MM.1S (cell line): ENCODE results near the gene BAAT.
"Not testable (repeated sequence)": the region's sequence is repeated elsewhere in the genome, so short reads cannot be mapped to it uniquely, and the experiment has no call there.

ENCODE experiments used
- DNase-seq: peaks from one replicate; pipeline ENCODE4 v3.0.0-alpha.2; 2015
- H2AFZ ChIP-seq: fragments of 300-600 bp; sonication (generic); 2 replicates; pipeline ENCODE4 v1.6.0; 2016; ENCODE audit warnings: antibody characterized with exemption, low read length
- H3F3A ChIP-seq: fragments of 300-600 bp; sonication (generic); 2 replicates; pipeline ENCODE4 v1.6.1; 2016; ENCODE audit warnings: mild to moderate bottlenecking, antibody characterized with exemption, low read length, moderate library complexity, mixed read lengths; ENCODE audit not compliant: insufficient read depth
- H3K27ac ChIP-seq: fragments of 300-600 bp; sonication (generic); 2 replicates; pipeline ENCODE4 v1.5.1; 2016; ENCODE audit warnings: mild to moderate bottlenecking, low read length
- H3K27me3 ChIP-seq: fragments of 300-600 bp; sonication (generic); replicated peaks from 2 replicates; pipeline ENCODE4 v1.6.0; 2016; ENCODE audit warnings: low read length; ENCODE audit not compliant: insufficient read depth
- H3K36me3 ChIP-seq: fragments of 300-600 bp; sonication (generic); replicated peaks from 2 replicates; pipeline ENCODE4 v1.6.1; 2016; ENCODE audit warnings: mild to moderate bottlenecking, low read length, mixed read lengths; ENCODE audit not compliant: insufficient read depth
- H3K4me1 ChIP-seq: fragments of 300-600 bp; sonication (generic); 2 replicates; pipeline ENCODE4 v1.6.1; 2016; ENCODE audit warnings: low read length, mixed read lengths
- H3K4me2 ChIP-seq: fragments of 300-600 bp; sonication (generic); 2 replicates; pipeline ENCODE4 v1.6.0; 2016; ENCODE audit warnings: low read depth, low read length
- H3K4me3 ChIP-seq: fragments of 300-600 bp; sonication (generic); 2 replicates; pipeline ENCODE4 v1.5.1; 2016; ENCODE audit warnings: low read length, mixed read lengths
- H3K79me2 ChIP-seq: fragments of 300-600 bp; sonication (generic); 2 replicates; pipeline ENCODE4 v1.6.1; 2016; ENCODE audit warnings: mixed run types, low read length, mixed read lengths
- H3K9ac ChIP-seq: fragments of 300-600 bp; sonication (generic); 2 replicates; pipeline ENCODE4 v1.6.1; 2016; ENCODE audit warnings: low read length, mixed read lengths
- H3K9me2 ChIP-seq: fragments of 300-600 bp; sonication (generic); replicated peaks from 2 replicates; pipeline ENCODE4 v1.6.1; 2016; ENCODE audit warnings: mild to moderate bottlenecking, low read length, mixed read lengths; ENCODE audit not compliant: insufficient read depth
- H3K9me3 ChIP-seq: fragments of 300-600 bp; sonication (generic); replicated peaks from 2 replicates; pipeline ENCODE4 v1.6.1; 2016; ENCODE audit warnings: mild to moderate bottlenecking, low read length, mixed read lengths; ENCODE audit not compliant: insufficient read depth
- H4K20me1 ChIP-seq: fragments of 300-600 bp; sonication (generic); 2 replicates; pipeline ENCODE4 v1.6.1; 2016; ENCODE audit warnings: mild to moderate bottlenecking, low read length, moderate library complexity, mixed read lengths; ENCODE audit not compliant: insufficient read depth
- EZH2 ChIP-seq: fragments of 300-600 bp; sonication (generic); optimal IDR thresholded peaks from 2 replicates; pipeline ENCODE3; 2017; ENCODE audit warnings: low read depth, mild to moderate bottlenecking, antibody characterized with exemption, low read length, mixed read lengths
- EZH2phosphoT487 ChIP-seq: fragments of 300-600 bp; sonication (generic); IDR thresholded peaks from 2 replicates; pipeline ENCODE4 v1.6.1; 2018; ENCODE audit warnings: antibody characterized with exemption, low read length
- TF ChIP-seq, protein P1 (sequence below): fragments of 300-600 bp; sonication (generic); IDR thresholded peaks from 2 replicates; pipeline ENCODE4 v1.5.1; 2016; ENCODE audit warnings: antibody characterized with exemption, low read length, mixed read lengths

The BAAT gene

DNA sequence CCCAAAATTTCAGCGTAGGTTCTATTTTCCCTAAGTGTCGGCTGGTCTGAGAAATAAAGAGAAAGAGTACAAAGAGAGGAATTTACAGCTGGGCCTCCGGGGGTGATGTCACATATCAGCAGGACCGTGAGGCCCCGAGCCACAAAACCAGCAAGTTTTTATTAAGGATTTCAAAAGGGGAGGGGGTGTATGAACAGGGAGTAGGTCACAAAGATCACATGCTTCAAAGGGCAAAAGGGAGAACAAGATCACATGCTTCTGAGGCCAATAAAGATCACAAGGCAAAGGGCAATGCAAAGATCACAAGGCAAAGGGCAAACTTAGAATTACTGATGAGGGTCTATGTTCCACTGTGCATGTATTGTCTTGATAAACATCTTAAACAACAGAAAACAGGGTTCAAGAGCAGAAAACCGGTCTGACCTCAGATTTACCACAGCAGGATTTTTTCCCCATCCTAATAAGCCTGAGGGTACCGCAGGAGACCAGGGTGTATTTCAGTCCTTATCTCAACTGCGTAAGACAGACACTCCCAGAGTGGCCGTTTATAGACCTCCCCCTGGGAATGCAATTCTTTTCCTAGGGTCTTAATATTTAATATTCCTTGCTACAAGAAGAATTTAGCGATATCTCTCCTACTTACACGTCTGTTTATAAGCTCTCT, at the start of gene BAAT:
Gene BAAT (minus strand): TSS at position 134 of the 664 bp plus-strand sequence. CDS start 13,602 bp downstream, outside the sequence.
- not testable (repeated sequence) for H3K27me3 ChIP-seq, H3K9ac ChIP-seq, H3K27ac ChIP-seq, H3K79me2 ChIP-seq, H3K4me1 ChIP-seq, H2AFZ ChIP-seq, H3K4me3 ChIP-seq, H3K36me3 ChIP-seq, H3K9me2 ChIP-seq, DNase-seq, H3F3A ChIP-seq, H4K20me1 ChIP-seq, H3K4me2 ChIP-seq, H3K9me3 ChIP-seq

DNA sequence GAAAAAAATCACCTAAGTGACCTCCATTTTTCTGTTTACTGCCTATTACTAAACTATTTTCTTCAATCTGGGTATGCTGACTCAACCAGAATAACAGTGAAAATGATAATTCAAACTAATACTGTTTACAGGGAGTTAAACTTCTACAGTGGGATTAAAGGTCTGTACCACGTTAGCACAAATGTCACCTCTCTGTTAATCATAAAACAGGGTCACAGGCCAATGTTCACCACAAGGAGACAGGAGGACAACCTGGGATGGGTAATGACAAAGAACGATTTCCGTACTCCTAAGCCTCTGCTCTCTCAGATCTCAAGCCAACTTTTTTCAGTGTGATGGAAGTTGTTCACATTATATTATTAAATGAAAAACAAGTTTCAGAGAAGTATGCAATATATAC, 48.4 kb upstream of the BAAT start:
- no peak overlapping the region for H3K4me3 ChIP-seq
- H2AFZ ChIP-seq, result no peak overlapping the region
- H3K27me3 ChIP-seq, result no peaks in the 10 kb centered on the region
- no peaks in the 10 kb centered on the region for H3K9me2 ChIP-seq
- H3K9ac ChIP-seq, result no peak overlapping the region
- TF ChIP-seq EZH2phosphoT487, result no peak
- TF ChIP-seq, protein P1, sequence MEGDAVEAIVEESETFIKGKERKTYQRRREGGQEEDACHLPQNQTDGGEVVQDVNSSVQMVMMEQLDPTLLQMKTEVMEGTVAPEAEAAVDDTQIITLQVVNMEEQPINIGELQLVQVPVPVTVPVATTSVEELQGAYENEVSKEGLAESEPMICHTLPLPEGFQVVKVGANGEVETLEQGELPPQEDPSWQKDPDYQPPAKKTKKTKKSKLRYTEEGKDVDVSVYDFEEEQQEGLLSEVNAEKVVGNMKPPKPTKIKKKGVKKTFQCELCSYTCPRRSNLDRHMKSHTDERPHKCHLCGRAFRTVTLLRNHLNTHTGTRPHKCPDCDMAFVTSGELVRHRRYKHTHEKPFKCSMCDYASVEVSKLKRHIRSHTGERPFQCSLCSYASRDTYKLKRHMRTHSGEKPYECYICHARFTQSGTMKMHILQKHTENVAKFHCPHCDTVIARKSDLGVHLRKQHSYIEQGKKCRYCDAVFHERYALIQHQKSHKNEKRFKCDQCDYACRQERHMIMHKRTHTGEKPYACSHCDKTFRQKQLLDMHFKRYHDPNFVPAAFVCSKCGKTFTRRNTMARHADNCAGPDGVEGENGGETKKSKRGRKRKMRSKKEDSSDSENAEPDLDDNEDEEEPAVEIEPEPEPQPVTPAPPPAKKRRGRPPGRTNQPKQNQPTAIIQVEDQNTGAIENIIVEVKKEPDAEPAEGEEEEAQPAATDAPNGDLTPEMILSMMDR, result no peak
- no peak for TF ChIP-seq EZH2
- peaks cover 17% of the 10 kb centered on the region for H3F3A ChIP-seq
- H3K9me3 ChIP-seq, result no peaks in the 10 kb centered on the region
- peaks cover 56% of the 10 kb centered on the region for H3K4me1 ChIP-seq
- no peak overlapping the region for H3K27ac ChIP-seq
- no peak for DNase-seq
- H3K4me2 ChIP-seq, result no peak overlapping the region
- peaks cover 7% of the 10 kb centered on the region; the same call in 1 of the 2 replicates for H3K79me2 ChIP-seq
- H3K36me3 ChIP-seq, result no peaks in the 10 kb centered on the region
- H4K20me1 ChIP-seq, result no peaks in the 10 kb centered on the region

DNA sequence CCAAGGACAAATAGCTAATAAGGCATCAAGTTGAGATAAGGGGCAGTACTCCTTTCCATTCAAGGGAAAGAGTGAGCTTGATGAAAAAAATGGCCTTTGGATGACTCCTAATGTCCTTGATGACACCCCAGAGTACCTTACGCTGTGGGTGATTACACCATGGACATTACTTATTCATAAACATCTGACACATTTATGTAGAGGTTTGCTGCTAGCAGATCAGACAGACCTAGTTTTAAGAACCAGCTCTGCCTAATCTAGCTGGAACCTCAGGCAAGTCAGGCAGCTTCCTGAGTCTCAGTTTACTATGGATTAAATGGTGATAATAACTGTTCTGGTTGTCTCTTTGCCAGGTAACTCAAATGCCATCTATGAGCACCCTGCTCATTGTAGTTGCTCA, 47.9 kb upstream of the BAAT start:
- Histone ChIP-seq H3K79me2 (peaks cover 7% of the 10 kb centered on the region; the same call in 1 of the 2 replicates), H3F3A (peaks cover 21% of the 10 kb centered on the region), H3K9me2 (no peaks in the 10 kb centered on the region), H3K9me3 (no peaks in the 10 kb centered on the region), H3K27me3 (no peaks in the 10 kb centered on the region), H3K4me3 (no peak overlapping the region), H3K9ac (no peak overlapping the region), H4K20me1 (no peaks in the 10 kb centered on the region), H2AFZ (no peak overlapping the region), H3K36me3 (no peaks in the 10 kb centered on the region), H3K27ac (no peak overlapping the region), H3K4me1 (peaks cover 54% of the 10 kb centered on the region), H3K4me2 (no peak overlapping the region)
- DNase-seq, result no peak
- TF ChIP-seq EZH2phosphoT487, result no peak

DNA sequence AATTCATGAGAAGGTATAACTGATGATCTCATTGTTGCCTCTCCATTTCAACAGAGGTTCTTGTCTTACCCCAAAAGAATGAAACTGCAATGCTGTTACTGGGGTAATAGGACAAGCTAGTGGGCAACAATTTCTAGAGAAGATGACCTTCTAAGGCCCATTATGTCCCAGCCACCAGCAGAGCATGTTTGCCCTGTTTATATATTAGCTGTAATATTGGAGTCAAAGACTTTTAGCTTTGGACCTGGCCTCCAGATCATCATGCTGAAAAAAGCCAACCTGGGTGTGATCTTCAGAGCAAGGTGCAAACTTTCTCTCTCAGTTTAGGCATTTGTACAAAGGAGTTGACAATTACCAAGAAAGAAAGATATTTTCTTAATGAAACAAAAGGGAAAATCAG, 47.4 kb upstream of the BAAT start:
- H3F3A ChIP-seq, result peaks cover 27% of the 10 kb centered on the region
- H3K79me2 ChIP-seq, result peaks cover 7% of the 10 kb centered on the region; the same call in 1 of the 2 replicates
- DNase-seq, result no peak
- TF ChIP-seq, protein P1, result no peak
- no peak for TF ChIP-seq EZH2phosphoT487
- no peak for TF ChIP-seq EZH2
- H3K9me3 ChIP-seq, result no peaks in the 10 kb centered on the region
- H3K9ac ChIP-seq, result no peak overlapping the region
- no peak overlapping the region for H3K4me3 ChIP-seq
- no peak overlapping the region for H3K27ac ChIP-seq
- no peak overlapping the region for H3K4me2 ChIP-seq
- no peaks in the 10 kb centered on the region for H3K27me3 ChIP-seq
- peaks cover 54% of the 10 kb centered on the region for H3K4me1 ChIP-seq
- no peaks in the 10 kb centered on the region for H3K9me2 ChIP-seq
- H2AFZ ChIP-seq, result no peak overlapping the region
- H4K20me1 ChIP-seq, result no peaks in the 10 kb centered on the region
- no peaks in the 10 kb centered on the region for H3K36me3 ChIP-seq
